Stomach (tissue), 4 donors: ENCODE measurements around the gene MUC5AC.

Experiments
- EP300 ChIP-seq: sonication (generic); formaldehyde crosslinking; IDR thresholded peaks from one replicate; pipeline ENCODE4 v1.6.1; 2017; ENCODE audit warnings: antibody characterized with exemption
- POLR2A ChIP-seq, 4 donors: fragments of 450-650 bp; IDR thresholded peaks; one replicate each; pipeline ENCODE4 v1.6.1; 2016; ENCODE audit warnings: antibody characterized with exemption in 4 of 4, control low read depth in 2 of 4, mild to moderate bottlenecking in 1 of 4, moderate library complexity in 1 of 4
- POLR2AphosphoS5 ChIP-seq, 3 donors: sonication (generic); formaldehyde crosslinking; IDR thresholded peaks; one replicate each; pipeline ENCODE4 v1.6.1; 2016; ENCODE audit warnings: antibody characterized with exemption in 3 of 3
- TF ChIP-seq, protein P1 (sequence below), 7 experiments: fragments of 450-650 bp in 4 of 7; fragments of 200-600 bp in 3 of 7; sonication (generic) in 3 of 7; IDR thresholded peaks; one replicate each; pipeline ENCODE4 v1.5.1; 2016 to 2019; ENCODE audit warnings: antibody characterized with exemption in 7 of 7, control low read depth in 2 of 7, mild to moderate bottlenecking in 1 of 7

DNA sequence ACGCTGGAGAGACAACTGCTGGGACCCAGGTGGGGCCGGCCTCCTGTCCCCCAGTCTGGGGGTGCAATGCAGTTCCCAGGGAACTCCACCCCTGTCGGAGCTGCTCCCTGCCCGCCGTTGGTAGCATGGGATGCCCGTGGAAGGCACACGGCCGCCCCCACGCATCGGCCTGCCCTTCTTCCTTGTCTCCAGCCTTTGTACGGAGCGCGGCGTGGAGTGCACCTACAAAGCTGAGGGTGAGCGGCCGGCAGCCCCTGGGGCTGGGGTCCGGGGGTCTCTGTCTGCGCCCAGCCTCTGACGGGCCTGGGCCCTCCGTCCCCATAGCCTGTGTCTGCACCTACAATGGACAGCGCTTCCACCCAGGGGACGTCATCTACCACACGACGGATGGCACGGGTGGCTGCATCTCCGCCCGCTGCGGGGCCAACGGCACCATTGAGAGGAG lies 23.2 kb downstream of the MUC5AC start:
- TF ChIP-seq, protein P1, sequence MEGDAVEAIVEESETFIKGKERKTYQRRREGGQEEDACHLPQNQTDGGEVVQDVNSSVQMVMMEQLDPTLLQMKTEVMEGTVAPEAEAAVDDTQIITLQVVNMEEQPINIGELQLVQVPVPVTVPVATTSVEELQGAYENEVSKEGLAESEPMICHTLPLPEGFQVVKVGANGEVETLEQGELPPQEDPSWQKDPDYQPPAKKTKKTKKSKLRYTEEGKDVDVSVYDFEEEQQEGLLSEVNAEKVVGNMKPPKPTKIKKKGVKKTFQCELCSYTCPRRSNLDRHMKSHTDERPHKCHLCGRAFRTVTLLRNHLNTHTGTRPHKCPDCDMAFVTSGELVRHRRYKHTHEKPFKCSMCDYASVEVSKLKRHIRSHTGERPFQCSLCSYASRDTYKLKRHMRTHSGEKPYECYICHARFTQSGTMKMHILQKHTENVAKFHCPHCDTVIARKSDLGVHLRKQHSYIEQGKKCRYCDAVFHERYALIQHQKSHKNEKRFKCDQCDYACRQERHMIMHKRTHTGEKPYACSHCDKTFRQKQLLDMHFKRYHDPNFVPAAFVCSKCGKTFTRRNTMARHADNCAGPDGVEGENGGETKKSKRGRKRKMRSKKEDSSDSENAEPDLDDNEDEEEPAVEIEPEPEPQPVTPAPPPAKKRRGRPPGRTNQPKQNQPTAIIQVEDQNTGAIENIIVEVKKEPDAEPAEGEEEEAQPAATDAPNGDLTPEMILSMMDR (IDR thresholded peaks at IDR 0.05) = no peak
- no peak for TF ChIP-seq EP300
- TF ChIP-seq POLR2A (IDR thresholded peaks at IDR 0.05) = no peak
- TF ChIP-seq POLR2AphosphoS5 (IDR thresholded peaks at IDR 0.05) = no peak
